HS-27A (cell line): ENCODE measurements around the gene GNB3.
"Not testable (repeated sequence)": the region's sequence is repeated elsewhere in the genome, so short reads cannot be mapped to it uniquely, and the experiment has no call there.

ENCODE experiments used
- DNase-seq: peaks from one replicate; pipeline ENCODE4 v3.0.0-alpha.2; 2012; ENCODE audit warnings: low read depth, missing footprints

Gene GNB3

DNA sequence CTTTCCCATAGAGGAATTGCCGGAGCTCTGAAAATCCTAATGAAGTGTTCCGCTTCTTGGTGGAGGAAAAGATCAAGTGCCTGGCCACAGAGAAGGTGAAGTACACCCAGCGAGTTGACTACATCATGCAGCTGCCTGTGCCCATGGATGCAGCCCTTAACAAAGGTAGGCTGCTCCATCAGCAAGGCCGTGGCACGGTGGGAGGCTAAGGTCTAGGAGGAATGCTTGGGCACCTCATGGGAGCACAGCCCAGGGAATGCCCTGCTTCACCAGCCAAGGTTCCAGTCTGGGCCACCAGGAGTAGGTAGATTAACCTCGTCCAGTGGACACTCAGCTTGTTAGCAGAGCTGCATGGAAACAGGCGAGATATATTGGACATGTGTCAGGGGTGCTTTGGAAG is 20.2 kb downstream of the GNB3 start:
- no peak for DNase-seq

GRCh38 chr12:6861391-6861790 is 20.7 kb downstream of the GNB3 start:
- no peak for DNase-seq

DNA sequence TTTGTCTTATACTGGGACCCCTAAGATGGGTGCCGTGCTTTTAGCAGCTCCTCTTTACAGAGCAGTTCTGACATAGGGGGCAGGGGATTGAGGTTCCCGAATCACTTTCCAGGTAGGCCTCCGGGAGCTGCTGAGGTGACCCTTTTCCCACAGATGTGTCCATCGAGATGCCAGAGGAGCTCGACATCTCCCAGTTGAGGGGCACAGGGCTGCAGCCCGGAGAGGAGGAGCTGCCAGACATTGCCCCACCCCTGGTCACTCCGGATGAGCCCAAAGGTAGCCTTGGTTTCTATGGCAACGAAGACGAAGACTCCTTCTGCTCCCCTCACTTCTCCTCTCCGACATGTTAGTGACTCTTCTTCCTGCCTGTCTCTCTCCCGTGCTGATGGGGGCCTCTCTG is 22.3 kb downstream of the GNB3 start:
- DNase-seq, result no peak

GRCh38 chr12:6863586-6864321 is 23.0 kb downstream of the GNB3 start:
- DNase-seq, result no peak

GRCh38 chr12:6865307-6865706 is 24.6 kb downstream of the GNB3 start:
- not testable (repeated sequence) for DNase-seq

DNA sequence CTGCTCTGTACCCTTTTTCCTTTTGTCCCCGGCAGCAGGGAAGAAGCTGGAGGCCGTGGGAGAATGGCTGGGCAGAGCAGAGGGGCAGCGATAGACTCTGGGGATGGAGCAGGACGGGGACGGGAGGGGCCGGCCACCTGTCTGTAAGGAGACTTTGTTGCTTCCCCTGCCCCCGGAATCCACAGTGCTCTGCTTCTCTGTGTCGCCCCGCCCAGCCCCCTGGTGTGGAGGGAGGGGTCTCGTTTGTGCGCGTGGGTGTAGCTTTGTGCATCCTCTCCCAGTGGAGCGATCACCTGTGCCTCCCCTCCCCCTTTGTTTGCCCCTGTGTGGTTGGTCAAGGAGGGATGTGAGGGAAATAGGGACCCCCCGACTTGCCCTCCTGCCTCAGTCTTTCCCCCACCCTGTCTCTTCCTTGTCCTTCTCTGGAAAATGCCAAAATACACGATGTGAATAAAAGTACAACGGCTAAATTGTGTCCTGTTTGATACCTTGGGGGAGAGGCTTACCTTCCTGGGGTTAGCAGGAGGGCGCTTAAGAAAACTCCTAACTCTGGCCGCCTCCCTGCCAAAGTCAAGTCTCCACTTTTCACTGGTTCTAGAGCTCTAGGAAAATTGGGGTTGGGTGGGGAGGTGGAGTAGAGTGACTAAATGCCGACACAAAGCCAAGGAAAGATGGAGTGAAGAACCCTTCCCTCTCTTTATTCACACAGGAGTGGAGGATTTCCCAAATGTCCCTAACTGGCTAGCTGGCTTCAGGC is 25.6 kb downstream of the GNB3 start:
- DNase-seq, result no peak

- no peak for DNase-seq
These were observed 26.2 kb downstream of the GNB3 start for GRCh38 chr12:6866920-6867412.

GRCh38 chr12:6867413-6868210 is 26.9 kb downstream of the GNB3 start, which contains the start of gene TPI1:
TPI1 (plus strand) TSS chr12:6867531; CDS start chr12:6867567, 36 bp downstream.
- no peak for DNase-seq

- no peak for DNase-seq
These were observed 27.7 kb downstream of the GNB3 start for GRCh38 chr12:6868211-6869048.

- DNase-seq, result no peak
These were observed 28.6 kb downstream of the GNB3 start for GRCh38 chr12:6869049-6870021.

GRCh38 chr12:6870304-6870703 is 29.6 kb downstream of the GNB3 start:
- not testable (repeated sequence) for DNase-seq

DNA sequence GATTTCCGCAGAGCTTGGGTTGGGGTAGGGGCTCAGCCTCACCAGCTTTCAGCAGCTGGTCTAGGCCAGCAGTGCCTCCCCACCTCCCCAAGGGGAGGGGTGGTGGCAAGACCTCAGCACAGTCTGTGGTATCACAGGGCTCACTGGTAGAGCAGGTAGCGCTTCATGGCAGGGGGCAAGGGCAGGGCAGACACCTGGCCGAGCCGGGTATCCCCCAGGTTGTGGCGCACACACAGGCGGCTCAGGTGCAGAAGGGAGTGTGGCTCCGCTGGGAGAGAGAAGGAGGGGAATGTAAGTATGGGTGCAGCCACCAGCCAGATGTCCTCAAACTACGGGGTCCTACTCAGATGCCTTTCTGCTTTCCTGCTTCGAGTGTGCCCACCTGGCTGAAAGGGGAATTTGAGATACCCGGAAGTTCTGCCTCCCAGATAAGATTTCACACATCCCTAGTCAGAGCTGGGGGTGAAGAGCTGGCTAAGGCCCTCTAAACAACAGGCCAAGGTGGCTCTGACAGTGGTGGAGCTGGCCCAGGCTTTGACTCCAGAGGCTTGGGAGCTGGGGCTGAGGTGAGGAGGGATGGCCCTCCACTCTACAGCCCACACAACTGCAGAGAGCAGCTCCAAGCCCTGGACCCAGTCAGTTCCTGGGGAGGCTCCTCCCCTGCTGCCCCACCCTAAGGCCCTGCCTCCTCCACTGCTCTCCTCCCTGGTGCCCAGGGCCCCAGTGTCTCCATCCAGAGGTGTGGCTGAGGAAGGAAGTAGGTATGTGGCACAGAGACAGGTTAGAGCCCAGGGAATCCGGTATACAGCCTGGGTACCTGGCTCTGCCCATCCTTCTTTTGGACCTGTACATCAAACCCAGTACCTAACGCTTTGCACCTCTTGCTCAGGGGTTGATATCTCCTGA is 30.6 kb downstream of the GNB3 start:
- DNase-seq, result no peak

DNA sequence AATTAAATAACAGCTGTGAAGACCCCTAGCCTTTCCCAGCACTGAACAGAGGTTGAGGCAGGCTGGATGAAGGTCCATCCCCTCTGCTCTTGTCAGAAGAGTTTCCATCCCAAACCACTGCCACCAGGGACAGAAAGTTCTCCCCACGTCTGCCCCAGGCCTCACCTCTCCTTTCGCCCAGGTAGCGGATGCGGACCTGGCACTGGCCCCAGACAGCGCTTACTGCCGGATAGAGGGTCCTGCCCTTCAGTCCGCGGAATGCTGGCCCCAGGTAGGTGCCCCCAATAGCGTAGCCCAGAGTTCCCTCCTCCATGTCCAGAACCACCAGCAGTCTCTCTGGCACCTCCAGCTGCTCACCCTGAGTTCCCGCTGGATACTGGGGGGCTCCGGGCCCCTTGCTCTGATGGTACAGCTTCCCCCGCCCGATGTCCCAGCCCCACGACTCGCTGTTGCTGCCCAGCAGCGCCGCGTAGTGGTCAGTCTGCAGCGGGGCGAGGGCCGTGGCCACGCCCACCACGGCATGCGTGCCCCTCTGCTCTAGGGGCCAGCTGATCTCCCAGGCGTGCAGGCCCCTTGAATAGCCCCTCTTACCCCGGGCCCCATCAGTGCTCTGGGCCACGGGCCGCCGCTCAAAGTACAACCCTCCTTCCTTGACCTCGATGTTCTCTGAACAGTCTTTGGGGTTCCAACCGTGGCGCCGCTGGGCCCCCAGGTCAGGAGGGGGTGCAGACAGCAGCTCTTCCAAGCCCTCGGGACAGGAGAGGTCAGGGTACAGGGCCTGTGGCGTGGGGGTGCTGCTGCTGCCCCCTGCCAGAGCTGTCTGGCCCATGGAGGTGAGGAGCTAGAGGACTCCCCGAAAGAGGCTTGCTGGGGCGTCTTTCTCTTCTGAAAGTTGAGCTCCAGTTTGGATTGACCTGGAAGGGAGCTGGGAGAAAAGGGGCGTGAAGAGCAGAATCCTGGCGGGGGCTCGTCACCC is 31.6 kb downstream of the GNB3 start:
- no peak for DNase-seq

DNA sequence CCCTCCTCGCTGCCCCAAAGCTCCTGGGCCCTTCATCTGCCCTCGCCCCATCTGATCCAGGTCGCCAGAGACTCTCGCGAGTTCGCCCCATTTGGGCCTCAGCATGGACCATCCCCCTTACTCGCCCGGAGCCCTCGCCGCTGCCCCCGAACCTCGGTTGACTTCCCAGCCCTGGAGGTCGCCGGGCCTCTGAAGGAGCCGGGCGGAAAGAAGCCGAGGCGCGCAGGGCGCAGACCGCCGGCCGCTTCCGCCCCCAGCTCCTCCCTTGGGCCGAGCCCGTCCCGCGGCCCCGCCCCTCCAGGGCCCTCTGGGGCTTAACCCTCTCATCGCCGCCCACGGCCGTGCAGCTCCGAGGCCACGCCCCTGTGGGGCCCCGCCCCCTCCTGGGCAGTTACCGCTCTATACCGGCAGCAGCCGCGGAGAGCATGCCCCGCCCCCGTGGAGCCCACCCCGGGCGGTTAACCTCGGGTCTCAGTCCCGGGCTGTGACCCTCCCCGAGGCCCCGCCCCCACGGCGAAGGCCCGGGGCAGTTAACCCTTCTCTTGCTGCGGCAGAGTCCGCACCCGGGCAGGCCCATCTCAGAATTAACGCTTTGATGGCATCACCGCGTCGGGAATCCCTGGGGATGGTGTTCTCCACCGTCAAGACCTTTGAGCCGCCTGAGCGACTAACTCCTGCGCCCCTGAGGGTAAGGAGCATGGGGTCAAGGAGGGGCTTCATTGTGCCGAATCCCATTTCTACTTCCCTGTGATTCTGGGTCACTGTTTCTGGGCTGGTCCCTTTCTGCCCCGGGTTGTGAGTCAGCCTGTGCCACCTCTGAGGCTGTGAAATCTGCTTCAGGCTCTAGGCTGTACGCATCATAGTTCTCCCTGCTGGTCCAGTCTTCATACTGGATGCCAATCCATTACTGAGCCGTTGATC is 32.6 kb downstream of the GNB3 start, which contains the start of gene SPSB2:
Gene SPSB2, minus strand, starts transcription at position 210 of the 921 bp plus-strand sequence. CDS start 402 bp downstream, outside the sequence.
- no peak for DNase-seq

- DNase-seq, result not testable (repeated sequence)
These were observed 33.3 kb downstream of the GNB3 start for GRCh38 chr12:6874015-6874368.

GRCh38 chr12:6879824-6880223 is 39.1 kb downstream of the GNB3 start:
- DNase-seq, result not testable (repeated sequence)

DNA sequence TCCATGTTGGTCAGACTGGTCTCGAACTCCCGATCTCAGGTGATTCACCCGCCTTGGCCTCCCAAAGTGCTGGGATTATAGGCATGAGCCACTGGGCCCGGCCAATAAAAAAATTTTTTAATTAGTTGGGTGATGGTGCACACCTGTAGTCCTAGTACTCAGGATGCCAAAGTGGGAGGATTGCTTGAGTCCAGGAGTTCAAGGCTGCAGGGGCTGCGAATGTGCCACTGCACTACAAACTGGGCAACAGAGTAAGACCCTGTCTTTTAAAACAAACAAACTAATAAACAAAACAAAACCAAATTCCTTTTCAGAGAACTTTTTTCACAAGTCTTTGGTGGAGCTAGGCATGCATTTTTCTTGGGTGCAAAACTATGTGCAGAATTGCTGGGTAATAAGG is 42.5 kb downstream of the GNB3 start:
- DNase-seq, result no peak
